HG02571 (cell line): Measurements from ENCODE around the gene DPF3.
"Not testable (repeated sequence)": the region's sequence is repeated elsewhere in the genome, so short reads cannot be mapped to it uniquely, and the experiment has no call there.

Source experiments
- ATAC-seq: cut with Tn5 transposase; IDR thresholded peaks from one replicate; pipeline ENCODE4 v1.9.1; 2021; ENCODE audit warnings: mild to moderate bottlenecking, moderate library complexity; ENCODE audit not compliant: unreplicated experiment

Gene DPF3

DNA sequence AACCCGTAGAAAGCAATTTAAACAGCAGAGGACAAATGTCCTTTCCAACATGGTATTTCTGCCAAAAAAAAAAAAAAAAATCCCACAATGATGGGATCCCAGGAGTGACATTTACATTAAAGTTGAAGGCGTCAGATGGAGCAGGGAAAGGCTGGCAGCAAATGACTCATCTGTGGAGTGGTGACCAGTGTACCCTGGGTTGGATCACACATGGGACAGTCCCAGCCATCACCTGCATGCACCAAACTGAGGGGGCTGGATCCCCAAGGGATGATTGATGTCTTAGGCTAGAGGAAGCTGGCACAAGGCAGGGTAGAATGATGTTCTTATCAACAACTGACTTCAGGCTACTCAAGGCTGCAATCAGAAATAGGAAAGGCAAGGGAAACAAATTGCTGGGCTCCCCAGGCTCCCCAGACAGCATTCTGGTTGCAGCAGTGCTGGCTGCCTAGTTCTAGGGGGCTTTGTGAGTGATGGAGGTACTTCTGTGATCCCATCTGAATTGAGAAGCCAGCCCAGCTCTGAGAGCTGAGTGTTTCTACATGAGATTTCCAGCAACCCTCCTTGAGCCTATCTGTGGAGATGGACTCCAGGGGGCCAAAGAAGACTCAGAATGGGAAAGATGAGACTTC lies 117.9 kb downstream of the DPF3 start:
- ATAC-seq: no peak

DNA sequence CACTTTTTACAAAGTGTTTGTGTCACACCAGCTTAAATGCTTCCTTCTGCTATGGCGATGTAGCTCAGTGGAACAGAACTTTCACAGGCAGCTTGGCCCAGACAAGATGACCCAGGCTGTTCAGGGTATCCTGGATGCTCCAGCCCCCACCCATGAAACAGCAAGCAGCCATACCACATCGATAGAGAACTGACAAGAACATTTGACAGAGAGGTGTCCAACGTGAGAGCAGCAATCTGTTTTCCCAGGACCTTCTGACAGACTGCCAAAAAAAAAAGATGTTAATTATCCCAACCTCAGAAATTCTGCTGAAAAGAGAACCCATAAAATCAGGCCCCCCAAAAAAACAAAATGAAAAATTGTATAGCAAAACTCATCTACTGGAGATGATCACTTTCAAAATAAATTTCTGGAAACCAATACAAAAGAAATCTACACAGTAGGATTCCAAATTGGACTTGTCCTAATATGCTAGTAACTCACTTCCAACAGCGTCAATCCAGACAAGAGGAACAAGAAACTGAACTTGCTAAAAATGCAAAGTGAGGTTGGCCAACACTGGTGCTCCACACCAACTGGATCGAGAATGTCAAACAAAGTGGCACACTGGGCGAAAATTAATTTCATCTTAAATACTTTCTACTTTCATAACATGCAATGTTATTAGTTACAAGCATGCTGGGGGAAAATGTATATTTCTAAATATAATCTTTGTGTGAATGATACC lies 118.8 kb downstream of the DPF3 start:
- ATAC-seq: no peak

DNA sequence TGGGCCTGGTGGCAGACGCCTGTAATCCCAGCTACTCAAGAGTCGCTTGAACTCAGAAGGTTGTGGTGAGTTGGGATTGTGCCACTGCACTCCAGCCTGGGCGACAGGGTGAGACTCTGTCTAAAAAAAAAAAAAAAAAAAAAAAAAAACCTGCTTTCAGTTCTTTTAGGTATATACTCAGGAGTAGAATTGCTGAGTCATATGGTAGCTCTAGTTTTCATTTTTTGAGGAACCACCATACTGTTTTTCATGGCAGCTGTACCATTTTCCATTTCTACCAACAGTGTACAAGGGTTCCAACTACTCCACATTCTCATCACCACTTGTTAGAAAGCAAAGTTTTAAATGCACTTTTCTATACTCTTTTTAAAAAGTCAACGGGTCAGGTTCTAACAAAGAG lies 119.8 kb downstream of the DPF3 start:
- ATAC-seq: no peak

DNA sequence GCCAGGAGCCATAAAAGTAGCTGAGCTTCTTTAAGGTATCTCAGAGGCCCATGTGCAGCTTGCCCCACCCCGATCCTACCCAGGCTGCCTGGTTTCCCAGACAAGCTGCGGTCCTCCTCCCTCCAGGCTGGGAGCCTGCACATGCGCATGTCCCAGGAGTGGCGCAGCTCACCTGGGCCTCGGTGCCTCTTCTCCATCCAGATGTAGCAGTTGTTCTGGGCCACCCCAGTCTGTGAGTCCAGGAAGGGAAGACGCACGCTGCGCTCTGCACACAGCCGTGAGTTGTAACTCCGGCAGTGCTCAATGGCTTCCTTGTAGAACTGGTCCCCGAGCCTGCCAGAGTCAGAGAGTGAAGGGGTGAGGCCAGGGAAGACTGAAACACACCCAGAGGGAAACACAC lies 122.3 kb downstream of the DPF3 start:
- no peak for ATAC-seq

DNA sequence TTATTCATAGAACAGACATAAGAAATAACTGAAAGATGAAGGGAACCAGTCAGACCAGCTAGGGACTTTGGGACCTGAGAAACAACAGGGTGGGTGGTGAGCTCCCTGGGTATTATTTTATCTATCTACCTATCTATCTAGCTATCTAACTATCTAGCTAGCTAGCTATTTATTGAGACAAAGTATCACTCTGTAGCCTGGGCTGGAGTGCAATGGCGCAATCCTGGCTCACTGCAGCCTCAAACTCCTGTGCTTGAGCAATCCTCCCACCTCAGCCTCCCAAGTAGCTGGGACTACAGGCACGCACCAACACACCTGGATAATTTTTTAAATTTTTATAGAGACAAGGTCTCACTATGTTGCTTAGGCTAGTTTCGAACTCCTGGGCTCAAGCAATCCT lies 127.6 kb downstream of the DPF3 start:
- no peak for ATAC-seq

DNA sequence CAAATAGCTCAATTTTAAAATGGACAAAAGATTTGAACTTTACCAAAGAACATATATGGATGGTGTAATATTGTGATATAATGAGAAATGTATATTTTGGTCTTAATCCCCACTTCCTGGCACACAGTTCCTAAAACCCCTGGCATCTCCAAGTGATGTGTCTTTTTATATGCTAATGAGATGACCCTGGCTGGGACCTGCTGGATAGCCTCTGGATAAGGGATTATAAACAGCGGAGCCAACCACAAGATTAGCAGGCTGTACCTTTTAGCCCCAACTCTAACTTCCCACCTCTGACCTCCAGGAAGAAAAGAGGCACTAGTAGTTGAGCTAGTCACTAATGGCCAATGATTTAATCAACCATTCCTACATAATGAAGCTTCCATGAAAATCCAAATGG lies 130.0 kb downstream of the DPF3 start:
- no peak for ATAC-seq

DNA sequence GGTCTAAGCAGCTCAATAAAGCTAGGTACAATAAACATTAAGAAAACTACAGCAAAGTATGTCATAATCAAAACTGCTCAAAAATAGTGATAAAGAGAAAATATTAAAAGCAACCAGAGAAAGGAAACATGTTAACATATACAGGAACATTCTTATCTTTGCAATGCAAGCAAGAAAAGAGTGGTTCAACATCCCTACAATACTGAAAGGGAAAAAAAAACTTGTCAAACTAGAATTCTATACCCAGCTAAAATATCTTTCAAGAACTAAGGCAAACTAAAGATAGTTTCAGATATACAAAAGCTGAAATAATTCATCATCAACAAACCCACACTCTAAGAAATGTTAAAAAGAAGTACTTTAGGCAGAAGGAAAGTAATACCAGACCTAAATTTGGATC lies 134.2 kb downstream of the DPF3 start:
- no peak for ATAC-seq

DNA sequence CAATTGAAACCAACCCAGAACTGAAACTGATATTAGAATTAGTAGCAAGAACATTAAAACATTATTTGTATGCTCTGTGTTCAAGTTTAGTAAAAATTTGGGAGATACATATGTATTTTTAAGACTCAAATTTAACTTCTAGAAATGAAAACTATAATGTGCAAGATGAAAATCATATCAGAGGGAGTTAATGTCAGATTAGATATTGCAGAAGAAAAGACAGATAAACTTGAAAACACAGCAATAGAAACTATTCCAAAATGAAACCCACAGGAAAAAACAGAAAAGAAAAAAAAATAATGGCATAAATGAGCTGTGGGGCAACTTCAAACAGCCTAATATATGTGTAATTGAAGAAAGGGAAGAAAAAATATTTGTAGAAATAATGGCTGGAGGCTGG lies 134.9 kb downstream of the DPF3 start:
- no peak for ATAC-seq

DNA sequence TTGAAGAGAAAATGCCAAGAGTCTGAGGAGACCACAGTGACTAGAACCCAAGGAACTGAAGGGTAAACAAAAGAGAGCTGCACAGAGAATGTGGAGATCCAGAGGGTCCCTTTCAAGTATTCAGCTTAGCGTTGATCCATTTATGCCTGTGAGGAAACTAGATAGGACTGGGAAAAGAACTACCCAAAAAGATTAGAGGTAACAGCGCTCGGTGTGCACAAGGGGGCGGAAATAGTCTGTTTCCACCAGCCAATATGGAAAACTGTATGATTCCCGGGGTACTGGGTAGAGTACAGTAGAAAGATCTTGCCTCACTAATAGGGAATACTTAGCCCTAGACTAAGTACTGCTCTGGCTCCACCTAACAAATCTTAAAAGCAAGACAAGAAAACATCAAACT lies 135.5 kb downstream of the DPF3 start:
- ATAC-seq: no peak

DNA sequence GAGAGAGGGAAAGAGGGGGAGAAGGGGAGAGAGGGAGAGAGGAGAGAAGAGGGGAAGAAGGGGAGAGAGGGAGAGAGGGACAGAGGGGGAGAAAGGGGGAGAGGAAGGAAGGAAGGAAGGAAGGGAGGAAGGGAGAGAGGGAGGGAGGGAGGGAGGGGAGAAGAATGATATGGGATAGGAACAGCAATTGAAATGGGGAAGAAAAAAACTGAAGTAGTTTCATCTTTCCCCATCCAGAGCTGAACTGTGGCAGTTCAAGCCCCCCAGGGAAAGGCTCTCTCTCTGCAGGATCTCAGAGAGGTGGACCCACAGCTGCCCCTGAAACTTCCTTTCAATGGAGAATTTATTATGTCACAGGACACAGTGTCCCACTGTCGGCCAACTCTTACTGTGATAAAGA lies 136.9 kb downstream of the DPF3 start:
- ATAC-seq: no peak

DNA sequence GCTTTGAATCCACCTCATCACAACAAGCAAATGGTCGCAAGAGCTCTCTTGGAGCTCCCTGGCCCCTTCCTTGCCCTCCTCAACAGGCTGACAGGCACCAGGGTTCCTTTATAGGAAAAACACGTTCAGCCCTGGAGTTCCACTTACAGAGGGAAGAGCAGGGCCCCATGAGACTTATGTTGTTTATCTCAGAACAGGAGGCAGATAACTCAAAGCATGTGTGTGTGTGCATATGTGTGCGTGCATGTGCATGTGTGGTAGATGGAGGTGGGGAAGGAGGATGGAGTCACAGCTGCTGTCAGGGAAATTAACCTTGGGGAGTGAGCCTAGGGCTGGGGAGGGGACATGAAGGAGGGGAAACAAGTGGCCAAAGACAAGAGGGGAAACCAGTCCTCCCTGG lies 138.1 kb downstream of the DPF3 start:
- no peak for ATAC-seq

DNA sequence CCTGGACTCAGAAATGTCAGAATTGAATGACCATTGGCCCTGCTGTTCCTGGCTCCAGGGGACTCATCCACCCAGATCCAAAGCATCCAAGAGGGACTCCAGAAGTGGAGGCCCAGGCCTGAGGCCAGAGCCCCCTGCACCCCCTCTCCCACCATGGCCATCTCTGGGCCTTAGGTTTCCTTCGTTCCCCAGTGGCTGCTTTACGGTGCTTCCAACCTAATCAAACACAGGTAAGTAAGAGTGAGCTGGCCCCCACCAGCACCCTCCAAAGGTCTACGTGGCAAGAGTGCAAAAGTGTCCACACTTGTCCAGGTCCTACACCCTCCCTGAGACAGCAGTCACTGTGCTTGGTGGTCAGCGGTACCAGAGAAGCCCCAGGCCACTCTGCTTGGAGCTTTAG lies 139.0 kb downstream of the DPF3 start:
- ATAC-seq: no peak

DNA sequence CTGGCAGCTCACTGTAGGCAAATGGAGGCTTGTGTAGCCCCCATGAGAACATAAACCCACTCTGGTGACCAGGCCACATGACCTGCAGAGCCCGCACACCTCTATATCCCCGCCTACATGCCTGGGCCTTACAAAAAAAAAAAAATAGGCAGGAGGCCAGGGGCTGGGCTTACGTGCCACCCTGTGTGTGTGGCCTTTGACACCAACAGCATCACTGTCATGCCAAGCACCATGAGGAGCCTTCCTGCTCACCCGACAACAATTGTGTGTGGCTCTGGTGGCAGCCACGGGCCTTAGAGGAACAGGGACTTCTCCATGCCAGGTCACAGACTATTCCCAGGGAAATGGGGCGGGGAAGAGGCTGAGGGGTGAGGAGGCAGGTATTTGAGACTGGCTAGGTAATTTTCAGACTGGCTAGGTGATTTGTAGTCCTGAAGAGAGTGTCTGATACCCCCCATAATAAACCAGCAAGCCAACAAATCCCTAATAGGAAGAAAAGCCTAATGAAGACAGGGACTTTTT lies 140.0 kb downstream of the DPF3 start:
- no peak for ATAC-seq

DNA sequence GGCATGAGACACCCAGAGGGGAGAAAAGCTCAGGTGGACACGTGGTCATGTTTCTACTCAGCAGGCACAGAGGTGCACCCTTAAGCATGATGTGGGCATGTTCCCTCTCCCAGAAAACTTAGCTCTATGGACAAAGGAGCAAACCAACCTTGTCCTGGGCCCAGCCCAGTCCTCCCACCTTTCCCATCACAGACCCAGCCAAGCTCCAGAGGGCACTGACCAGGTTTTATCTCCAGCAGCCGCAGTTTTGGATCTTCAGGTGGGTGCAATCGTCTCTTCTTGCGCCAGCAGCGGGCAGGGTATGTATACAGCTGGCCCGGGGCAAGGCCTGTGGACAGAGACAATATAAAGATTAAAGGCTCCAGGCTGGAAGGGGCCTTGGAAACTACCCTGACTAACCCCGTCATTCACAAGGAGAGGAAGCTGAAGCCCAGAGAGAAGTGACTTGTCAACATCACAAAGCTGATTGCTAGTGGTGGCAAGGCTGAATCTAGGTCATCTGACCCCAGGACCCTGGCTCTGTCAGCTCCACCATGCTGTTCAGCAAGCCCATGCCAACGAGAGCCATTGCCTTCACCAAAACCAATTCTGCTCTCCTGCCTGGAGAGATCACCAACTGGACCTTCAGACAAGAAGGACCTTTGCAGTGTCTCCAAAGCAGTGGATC lies 140.7 kb downstream of the DPF3 start:
- ATAC-seq: no peak

DNA sequence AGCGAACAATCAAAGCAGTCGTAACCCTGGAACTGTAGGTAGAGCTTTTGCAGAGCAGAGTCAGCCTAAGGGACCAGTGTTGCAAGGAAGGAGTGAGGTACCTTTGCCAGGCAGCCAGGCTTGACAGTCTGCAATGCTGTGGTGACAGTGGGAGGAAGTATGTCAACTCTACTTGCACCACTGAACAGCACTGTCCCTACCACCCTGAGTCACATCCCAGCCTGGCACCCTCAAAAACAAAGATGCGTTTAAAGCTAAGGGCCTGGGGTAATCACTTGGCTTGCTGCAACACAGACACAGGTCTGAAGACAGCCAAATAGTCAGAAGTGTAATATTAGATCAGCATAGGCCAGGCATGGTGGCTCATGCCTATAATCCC lies 141.9 kb downstream of the DPF3 start:
- no peak for ATAC-seq

DNA sequence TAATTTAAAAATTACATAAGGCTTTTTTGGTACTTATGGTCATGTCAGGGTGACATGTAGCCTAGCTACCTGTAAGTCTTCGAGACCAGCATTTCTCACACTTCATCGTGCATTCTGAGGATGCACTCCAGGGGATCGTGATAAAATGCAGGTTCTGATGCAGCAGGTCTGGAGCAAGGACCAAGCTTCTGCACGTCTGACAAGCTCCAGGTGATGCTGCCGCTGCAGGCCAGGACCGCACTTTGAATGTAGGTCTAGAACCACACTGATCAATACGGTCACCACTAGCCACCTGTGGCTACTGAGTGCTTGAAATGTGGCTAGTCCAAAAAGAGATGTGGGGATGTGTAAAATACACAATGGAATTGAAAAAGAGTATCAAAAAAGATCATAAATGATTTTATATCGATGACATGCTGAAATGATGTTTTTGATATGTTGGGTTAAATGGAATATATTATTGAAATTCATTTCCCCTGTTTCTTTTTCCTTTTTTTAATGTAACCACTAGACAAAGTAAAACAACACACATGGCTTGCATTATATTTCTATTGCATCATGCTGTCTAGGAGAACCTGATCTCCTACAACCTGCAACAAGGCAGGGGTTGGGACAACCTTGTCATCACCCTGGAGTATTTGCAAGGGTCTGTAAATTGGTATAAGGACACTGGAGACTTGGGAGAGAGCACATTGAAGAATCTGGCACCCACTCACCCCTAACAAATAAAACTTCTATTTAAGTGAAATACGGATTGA lies 142.4 kb downstream of the DPF3 start:
- ATAC-seq: no peak

DNA sequence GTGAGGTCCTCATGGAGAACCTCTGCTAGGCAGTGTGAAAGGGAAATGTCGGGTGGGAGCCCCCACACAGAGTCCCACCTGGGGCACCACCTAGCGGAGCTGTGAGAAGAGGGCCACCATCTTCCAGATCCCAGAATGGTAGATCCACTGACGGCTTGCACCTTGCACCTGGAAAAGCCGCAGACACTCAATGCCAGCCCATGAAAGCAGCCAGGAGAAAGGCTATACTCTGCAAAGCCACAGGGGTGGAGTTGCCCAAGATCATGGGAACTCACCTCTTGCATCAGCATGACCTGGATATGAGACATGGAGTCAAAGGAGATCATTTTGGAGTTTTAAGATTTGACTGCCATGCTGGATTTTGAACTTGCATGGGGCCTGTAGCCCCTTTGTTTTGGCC lies 145.0 kb downstream of the DPF3 start:
- not testable (repeated sequence) for ATAC-seq

DNA sequence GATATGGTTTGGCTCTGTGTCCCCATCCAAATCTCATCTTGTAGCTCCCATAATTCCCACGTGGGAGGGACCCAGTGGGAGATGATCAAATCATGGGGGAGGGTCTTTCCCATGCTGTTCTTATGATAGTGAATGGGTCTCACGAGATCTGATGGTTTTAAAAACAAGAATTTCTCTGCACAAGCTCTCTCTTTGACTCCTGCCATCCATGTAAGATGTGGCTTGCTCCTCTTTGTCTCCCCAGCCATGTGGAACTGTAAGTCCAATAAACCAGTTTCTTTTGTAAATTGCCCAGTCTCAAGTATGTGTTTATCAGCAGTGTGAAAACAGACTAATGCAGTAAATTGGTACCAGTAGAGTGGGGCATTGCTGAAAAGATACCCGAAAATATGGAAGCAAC lies 146.2 kb downstream of the DPF3 start:
- ATAC-seq: no peak

DNA sequence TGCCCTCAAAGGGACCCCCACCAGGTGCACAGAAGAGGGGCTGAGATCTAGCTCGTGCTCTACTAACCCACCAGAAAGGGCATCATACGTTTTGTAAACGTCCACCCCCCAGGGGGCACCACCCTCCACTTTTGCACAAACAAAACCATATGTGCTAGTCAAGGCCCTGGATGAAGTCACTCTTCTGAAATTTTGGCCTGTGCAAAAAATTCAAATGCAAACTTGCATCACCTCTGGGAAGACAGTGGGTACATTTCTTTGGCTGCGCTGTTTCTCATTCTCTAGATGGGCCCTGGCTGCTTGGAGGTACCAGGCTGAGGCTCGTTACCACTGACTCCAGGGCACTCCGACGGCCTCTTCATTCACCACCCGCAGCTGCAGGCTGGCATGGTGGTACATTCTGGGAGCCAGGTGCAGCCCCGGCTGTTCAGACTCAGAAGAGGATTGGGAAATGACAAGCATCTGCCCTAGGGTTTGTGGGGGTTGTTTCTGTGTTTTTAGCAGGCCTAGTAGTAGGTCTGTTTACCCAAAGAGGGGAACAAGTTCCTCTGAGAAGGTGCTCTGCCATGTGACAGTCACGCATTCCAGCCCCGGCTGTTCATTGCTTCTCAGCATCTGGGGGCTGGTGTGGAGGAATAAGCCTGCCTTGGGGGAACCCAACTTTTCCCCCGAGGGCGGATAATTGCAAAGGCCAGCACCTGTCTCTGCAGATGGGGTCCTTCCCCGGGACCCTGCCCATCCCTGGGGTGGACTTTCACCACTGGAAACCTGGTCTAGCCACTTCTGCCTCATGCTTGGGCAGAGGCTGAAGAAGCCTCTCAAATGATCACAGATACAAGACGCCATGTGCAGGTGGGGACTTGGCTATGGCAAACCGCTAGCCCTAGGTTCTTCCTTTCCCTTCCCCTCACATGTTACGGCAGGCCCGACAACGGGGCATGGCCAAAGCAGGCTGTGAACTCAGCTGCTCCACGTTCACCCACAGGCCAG lies 147.6 kb downstream of the DPF3 start:
- ATAC-seq: no peak

DNA sequence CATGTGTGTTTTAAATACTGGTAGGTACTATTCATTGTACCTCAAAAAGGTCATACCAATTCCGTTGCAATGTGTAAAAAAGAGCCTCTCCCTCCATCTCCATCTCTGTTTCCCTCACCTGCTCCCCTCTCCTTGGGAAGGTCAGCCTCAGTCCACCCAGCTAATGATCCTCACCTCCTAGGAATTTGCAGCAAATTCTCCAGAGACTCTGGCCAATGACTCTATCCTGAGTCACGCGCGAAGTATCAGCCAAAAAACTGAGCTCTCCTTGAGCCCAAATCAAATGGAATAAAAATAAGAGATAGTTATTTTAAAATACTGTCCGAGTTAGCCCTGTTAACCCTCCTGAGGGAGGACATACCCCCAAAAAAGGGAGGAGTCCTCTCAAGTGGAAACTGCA lies 148.4 kb downstream of the DPF3 start:
- no peak for ATAC-seq
